HG03139 (cell line): Measurements from ENCODE around the gene SLC25A47.
"Not testable (repeated sequence)": the region's sequence is repeated elsewhere in the genome, so short reads cannot be mapped to it uniquely, and the experiment has no call there.

Experiments used
- ATAC-seq: cut with Tn5 transposase; IDR thresholded peaks from one replicate; pipeline ENCODE4 v1.9.1; 2021; ENCODE audit not compliant: unreplicated experiment

The SLC25A47 gene

DNA sequence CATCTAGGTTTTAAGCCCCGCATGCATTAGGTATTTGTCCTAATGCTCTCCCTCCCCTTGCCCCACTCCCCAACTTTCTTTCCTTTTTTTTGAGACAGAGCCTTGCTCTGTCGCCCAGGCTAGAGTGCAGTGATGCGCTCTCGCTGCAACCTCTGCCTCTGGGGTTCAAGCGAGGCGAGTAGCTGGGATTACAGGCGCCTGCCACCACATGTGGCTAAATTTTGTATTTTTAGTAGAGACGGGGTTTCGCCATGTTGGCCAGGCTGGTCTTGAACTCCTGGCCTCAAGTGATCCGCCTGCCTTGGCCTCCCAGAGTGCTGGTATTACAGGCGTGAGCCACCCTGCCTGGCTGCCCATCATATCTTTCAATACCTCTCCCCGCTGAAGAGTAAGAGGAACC lies 19.7 kb downstream of the SLC25A47 start:
- not testable (repeated sequence) for ATAC-seq

DNA sequence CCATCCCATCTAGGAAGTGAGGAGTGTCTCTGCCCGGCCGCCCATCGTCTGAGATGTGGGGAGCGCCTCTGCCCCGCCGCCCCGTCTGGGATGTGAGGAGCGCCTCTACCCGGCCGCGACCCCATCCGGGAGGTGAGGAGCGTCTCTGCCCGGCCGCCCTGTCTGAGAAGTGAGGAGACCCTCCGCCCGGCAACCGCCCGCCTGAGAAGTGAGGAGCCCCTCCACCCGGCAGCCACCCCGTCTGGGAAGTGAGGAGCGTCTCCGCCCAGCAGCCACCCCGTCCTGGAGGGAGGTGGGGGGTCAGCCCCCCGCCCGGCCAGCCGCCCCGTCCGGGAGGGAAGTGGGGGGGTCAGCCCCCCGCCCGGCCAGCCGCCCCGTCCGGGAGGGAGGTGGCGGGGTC lies 21.5 kb downstream of the SLC25A47 start:
- not testable (repeated sequence) for ATAC-seq

DNA sequence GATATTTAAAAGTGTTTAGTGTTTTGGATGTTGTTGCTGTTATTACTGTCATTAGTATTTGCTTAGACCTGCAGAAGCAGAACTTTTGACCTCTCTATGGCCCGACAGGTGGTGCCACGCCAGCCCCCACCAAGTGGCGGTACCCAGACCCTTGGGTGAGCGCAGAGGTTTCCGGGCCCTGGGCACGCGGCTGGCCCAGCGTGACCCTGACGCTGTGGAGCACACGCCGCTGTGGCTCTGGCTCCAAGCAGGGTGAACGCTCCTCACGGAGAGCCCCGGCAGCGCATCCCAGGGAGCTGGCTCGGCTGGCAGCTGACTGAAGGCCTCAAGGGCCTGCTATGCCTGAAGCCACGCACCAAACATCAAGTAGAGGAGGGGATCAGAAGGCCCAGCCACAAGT lies 22.6 kb downstream of the SLC25A47 start:
- no peak for ATAC-seq

DNA sequence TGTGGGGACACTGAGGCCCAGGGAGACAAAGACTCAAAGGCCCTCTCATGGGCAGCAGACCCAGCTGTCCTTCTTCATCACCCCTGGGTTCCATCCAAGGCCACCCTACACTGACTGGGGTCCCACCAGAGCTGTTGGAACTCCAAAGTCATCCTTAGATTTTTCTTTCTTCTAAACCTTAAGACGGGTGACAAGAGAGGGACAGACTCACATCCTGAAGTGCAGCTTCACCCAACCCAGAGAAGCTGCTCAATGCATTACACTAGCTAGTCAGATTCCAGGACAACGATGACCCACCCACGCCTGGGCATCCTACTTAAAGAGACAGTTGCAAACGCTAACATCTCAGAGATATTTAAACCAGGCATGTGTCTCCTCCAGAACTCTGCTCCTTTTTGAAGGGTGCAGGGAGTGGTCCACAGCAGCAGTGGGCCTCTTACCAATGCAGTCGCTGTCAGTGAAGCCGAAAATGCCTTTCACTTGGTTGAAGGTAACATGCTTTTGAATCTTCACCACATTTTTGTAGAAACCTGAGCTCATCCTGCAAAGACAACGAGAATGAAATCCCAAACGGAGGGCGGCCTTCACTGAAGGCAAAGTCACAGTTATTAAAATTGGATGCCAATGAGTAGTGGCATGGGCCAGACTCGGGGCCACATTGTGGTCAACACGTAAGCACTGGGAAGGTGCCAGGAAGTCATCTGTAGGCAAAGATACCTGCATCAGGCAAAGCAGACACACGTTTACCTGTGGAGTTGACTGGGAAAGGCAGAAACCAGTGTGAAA lies 23.4 kb downstream of the SLC25A47 start:
- no peak for ATAC-seq

DNA sequence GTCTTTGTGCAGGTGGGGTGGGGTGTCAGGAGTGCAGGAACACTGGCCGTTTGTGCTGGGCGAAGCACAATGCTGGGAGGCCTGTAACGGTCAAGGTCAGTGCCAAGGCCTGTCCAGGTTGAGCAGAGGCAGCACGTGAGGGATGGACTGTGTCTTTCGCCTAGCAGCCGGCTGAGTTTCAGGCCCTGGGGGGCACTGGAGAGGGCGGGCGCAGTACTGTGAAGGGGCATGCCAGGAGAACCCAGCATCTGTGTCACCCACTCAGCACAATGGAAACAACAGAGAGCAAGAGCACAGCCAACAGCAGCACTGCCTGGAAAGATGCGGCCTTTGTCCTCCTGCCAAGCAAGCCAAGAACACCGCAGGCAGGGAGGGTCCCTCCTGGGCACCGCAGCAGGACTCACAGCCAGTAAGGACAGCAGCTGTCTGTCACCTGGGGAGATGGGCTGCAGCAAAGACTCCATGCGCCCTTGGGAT lies 25.2 kb downstream of the SLC25A47 start:
- ATAC-seq, result no peak

DNA sequence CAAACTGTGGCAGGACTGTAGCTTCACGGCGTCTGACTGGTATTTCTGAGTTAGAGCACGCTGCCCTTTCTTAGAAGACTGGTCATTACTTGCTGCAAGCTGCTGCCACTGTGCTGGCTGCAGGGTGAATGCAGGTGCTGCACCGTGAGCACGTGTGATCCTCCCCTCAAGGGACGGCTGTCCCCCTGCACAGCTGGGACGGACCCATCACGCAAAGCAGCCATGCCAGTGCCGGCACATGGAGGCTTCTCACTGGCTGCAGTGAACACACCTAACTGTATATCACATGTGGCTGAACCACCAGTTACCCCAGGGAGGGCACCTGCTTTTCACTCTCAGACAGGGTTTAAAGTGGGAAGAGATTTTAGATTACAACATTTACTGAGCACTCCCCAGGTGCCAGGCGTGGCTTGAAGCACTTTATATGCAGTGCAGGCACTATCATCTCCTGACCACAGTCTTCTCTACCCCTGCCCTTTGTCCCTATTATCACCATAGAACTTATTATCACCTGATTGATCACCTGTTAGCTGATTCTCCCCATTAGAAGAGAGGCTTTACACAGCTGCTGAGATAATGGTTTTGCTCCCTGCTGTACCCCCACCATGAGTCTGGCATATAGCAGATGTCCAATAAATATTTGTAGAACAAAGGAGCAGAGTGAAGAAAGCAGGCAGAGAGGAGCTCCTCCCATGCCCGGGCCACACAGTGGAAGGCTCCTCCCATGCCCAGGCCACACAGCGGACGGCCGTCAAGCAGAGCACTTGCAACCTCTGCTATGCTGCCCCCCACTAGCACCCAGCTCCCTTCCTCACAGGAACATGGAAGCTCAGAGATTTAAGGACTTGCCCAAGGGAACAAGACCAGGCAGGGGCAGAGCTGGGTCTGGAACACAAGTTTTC lies 25.9 kb downstream of the SLC25A47 start:
- ATAC-seq, result no peak

DNA sequence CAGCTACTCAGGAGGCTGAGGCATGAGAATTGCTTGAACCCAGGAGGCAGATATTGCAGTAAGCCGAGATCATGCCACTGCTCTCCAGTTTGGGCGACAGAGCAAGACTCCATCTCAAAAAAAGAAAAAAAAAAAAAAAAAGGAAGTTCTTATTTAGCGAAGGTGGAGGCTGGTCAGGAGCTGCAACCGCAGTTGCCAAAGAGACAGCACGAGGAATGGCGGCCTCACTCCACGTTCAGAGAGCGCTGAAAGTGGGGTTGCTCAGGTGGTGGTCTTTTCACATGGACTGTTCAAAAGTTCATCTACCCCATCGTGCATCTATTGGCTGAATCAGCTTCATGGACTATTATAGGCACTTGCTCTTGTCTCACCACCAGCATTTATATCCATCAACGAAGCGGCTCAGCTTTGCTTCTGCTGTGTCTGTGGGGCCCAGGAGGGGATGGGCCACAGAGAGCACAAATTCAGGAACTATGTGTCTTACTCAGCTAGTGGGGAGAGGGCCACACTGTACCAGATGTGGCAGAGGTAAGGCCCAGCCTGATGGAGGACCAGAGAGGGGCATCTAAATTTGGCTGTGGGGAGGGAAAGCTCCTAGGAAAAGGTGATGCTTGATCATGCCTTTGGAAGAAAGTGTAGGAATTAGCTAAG lies 27.3 kb downstream of the SLC25A47 start:
- ATAC-seq, result no peak

DNA sequence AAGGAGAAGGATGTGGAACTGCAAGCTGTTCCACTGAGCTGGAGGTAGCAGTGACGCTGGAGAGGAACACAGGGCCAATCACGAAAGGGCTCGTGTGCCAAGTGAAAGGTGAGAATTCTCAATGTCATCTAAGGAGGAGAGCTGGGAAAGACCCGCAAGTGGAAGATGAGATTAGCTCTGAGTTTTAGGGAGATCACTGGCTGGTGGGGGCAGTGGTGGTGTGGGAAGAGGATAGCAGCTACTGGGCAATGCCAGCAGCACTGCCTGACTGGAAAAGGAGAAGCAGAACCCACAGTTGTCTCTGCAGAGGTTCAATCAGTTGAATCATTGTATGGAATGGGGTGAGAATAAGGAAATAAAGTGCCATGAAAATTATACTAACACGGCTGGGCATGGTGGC lies 27.8 kb downstream of the SLC25A47 start:
- ATAC-seq, result no peak

DNA sequence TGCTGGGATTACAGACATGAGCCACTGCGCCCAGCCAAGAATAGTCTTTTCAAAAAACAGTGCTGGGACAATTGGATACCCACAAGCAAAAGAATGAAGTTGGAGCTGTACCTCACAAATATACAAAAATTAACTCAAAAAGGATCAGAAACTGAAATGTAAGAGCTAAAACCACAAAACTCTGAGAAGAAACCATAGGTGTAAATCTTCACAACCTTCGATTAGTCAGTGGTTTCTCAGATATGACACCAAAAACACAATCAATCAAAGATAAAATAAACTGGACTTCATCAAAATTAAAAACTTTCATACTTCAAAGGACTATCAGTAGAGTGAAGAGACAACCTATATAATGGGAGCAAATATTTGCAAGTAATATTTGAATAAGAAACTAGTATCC lies 35.3 kb downstream of the SLC25A47 start:
- no peak for ATAC-seq

DNA sequence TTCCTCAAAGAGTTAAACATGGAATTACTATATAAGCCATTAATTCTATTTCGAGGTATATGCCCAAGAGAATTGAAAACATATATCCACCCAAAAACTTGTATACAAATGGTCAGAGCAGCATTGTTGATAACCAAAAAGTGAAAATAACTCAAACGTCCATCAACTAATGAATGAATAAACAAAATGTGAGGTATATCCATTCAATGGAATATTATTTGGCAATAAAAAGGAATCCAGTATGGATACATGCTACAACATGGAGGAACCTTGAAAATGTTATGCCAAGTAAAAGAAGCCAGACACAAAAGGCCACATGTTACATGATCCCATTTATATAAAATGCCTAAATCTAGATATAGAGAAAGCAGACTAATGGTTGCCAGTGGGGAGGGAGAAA lies 36.0 kb downstream of the SLC25A47 start:
- no peak for ATAC-seq

DNA sequence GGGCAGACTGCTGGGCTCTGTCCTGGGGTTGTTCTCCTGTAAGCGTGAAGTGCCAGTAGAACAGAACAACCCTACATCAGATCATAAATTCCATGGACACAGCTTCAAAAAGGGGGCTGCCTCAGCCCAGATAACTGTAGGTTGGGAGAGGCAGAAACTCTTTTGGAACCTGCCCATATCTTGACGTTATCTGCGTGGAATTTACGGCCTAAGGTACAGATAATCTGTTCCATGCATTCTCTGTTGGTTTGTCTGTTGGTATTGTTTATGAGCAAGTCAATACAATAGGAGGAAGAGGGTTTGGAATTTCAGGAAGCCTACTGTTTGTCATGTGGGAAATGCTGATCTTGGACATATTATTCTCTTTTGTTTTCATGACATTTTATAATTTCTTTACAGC lies 36.7 kb downstream of the SLC25A47 start:
- ATAC-seq, result no peak

DNA sequence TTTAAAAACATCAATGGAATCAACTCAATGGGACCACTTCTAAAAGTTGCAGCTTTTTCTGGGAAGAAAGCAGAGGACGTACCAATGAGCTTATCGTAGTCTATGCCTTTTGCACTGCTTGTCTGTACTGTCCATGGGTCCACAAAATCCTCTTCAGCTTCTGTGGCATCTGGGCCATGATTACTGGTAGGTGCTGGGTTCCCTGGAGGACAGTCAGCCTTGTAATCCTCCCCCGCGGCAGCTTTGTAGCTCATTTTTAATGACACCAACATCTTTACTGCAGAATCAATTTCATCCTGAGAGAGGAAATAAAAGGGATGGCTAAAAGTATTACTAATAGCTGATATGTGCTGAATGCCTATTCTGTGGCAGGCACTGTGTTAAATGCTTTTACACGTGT lies 38.5 kb downstream of the SLC25A47 start:
- ATAC-seq, result no peak

DNA sequence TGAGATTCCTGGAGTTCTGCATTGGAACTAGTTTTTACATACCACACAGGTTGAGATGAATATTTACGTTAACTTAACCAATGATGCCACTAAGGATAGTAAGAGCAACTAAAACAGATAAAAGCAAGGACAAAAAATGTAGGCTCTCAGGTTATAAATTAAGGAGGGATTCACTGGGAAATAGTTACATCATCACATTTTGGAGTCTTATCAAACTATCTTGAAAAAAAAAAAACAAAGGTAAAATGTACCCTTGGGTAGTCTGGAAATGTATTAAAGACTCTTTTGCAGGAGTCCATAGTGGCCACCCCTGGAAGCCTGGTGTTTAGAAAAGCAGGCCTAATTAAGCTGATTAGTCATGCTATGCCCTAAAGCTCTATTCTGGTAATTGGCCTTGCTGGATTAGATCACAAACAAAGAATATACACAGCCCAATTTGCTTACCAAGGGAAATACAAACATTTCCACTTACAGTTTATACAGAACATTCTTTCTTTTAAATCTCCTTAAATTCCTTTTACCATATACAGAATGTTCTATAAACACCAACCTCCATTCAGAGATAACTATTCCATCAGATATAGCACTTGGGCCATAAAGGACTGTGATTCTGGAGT lies 39.3 kb downstream of the SLC25A47 start:
- ATAC-seq, result no peak

DNA sequence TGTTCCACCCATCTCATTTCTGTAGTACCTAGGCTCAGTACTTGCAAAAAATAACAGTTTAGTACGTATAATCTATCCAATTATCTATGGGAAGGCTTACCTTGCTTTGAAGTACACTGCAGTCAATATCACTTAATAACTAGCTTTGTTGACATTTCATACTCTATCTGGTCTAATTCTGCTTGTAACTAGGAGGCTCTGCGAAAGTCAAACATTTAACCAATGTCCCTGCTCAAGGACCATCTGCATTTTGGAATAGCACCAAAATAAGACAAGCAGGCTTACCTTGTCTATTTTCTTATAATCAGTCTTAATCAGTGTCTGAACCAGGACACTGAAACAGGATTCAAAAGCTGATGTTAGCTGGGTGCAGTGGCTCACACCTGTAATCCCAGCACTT lies 39.9 kb downstream of the SLC25A47 start:
- ATAC-seq, result no peak

DNA sequence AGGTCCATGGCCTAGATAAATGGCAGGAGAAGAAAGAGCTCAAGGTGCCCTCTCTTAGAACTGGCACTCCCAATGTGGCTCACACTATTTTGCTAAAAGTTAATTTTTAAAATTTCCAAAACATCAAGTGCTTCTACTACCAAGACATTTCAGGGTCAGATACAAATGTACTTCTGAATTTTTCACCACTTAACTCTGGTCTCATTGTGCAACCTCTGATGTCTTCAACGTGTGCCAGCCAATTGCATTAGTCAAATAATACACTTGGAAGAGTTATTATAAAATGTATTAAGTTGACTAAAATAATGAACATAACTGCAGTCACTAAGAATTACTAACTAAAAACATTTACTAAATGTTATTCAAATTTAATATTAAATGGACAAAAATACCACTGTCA lies 41.3 kb downstream of the SLC25A47 start:
- ATAC-seq, result no peak

DNA sequence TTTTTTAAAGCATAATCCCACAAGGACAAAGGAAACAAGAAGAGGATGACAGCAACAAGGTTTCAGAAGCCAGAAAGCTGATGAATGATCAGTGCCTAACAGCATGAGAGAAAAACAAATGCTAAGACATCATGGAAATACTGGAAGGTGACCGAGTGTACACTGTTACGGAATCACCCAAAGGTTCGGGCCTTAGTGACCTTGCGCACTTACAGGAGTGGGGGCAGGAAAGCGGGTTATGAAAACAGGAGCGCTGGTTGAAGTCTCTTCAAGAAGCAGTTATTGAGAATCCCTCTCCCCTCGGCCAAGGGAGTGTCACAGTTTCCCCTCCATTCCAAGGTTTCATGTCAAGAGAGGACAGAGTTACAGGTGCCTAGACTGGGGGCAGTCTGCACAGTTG lies 42.6 kb downstream of the SLC25A47 start:
- ATAC-seq, result no peak

DNA sequence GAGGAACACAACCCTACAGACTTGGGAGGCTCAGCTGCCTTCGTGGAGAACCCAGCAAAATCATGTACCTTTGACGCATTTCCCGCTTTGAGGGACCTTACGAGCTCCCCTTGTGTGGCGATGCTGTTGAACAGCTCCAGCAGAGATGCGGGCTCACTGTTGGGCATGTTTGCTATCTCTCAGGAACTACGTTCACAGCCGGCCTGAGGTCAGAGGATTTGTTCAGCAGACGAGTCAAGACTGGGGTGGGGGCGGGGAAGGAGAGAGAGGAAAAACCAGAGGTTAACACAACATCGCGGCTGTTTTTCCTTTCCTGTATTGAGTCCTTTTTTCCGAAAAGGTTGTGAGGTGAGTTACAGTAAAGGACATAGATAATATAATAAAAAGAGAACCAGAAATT lies 45.9 kb downstream of the SLC25A47 start:
- ATAC-seq, result no peak

DNA sequence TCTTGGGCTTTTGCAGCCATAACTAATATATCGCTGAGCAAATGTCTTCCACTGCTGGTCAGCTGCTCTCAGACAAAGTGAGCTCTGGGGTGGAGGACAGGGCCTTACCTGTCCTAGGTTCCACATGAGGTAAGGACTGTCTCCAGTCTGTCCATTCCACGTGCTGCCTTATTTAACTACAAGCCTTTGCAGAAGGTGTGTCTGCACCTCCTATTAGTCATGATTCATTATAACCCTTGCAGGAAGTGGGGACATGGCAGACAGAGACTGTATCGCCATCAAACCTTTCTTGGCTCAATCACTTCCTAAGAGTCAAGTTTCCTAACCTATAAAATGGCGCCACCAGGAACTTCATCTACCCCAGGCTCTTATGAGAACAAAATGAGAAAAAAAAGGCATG lies 46.9 kb downstream of the SLC25A47 start:
- ATAC-seq, result no peak

DNA sequence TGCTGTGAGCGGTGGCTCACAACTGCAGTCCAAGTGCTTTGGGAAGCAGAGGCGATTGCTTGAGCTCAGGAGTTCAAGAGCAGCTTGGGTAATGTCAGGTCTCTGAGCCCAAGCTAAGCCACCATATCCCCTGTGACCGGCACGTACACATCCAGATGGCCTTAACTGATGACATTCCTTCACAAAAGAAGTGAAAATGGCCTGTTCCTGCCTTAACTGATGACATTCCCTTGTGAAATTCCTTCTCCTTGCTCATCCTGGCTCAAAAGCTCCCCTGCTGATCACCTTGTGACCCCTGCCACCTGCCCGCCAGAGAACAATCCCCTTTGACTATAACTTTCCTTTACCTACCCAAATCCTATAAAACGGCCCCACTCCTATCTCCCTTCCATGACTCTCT lies 48.6 kb downstream of the SLC25A47 start:
- no peak for ATAC-seq

DNA sequence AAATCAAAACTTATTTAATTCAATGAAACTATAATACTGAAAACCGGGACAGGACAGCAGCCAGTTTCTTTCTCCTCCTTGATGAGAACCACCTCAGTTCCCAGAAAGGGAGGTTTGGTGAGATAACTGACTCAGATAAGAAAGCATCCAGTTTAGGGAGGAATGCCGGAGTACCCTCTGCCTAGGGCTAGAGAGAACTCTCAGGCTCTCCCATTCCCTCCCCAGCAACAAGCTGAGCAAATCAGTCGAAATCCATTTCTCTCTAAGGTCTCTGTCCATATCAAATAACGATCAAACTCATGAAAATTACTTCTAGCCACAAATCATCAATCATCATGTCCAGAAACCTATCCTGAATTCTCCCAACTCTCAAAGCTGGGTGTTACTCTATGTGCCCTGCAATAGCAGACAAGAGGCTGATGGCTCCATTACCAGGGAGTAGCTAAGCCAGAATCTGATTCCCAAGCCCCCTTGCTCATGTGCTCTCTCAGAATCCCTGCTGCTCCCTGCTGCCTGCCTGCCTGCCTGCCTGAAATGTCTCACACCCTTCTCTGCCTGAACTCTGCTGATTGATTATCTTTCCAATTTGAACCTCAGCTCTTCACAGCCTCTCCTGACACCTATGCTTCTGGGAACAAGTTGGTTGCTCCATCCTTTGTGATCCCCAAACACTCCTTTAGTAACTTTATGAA lies 49.4 kb downstream of the SLC25A47 start:
- ATAC-seq, result no peak

DNA sequence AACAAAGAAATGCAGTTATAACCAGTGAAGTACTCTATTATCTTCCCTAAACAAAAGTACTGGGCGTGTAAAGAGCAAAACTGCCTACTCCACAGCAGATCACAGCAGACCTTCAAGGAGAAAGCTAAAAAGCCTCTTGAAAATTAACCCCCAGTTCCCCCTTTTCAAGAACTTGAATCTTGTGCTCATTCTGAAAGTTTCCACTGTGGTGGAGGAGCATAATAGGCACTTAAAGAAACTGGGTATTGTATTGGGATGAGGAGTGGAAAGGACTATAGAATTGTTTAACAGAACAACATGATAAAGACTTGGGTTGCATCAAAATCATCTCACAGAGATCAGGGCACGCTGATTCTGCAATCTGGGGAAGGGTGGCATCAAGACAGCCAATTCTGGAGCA lies 51.1 kb downstream of the SLC25A47 start:
- ATAC-seq, result no peak
